HG03103 (cell line): Measurements from ENCODE around the gene PLEKHF1.

Experiments
- ATAC-seq: cut with Tn5 transposase; IDR thresholded peaks from one replicate; pipeline ENCODE4 v1.9.1; 2021; ENCODE audit warnings: low read depth; ENCODE audit not compliant: unreplicated experiment

Gene PLEKHF1

GRCh38 chr19:29634002-29634401 is 31.3 kb upstream of the PLEKHF1 start:
- ATAC-seq, result no peak

GRCh38 chr19:29634423-29635130 is 30.7 kb upstream of the PLEKHF1 start:
- ATAC-seq, result no peak

- ATAC-seq, result no peak
Measured at GRCh38 chr19:29635963-29636362, 29.3 kb upstream of the PLEKHF1 start.

- ATAC-seq, result no peak
Measured at GRCh38 chr19:29636553-29637360, 28.5 kb upstream of the PLEKHF1 start.

- ATAC-seq, result no peak
Measured at GRCh38 chr19:29639086-29639485, 26.2 kb upstream of the PLEKHF1 start.

GRCh38 chr19:29640231-29640630 is 25.0 kb upstream of the PLEKHF1 start:
- no peak for ATAC-seq

GRCh38 chr19:29641597-29641996 is 23.7 kb upstream of the PLEKHF1 start:
- ATAC-seq, result no peak

GRCh38 chr19:29643361-29643935 is 21.8 kb upstream of the PLEKHF1 start:
- ATAC-seq, result no peak

- ATAC-seq, result no peak
Measured at GRCh38 chr19:29644210-29644609, 21.1 kb upstream of the PLEKHF1 start.

GRCh38 chr19:29645491-29645867 is 19.8 kb upstream of the PLEKHF1 start:
- no peak for ATAC-seq

- ATAC-seq, result no peak
Measured at GRCh38 chr19:29645911-29646310, 19.4 kb upstream of the PLEKHF1 start.

GRCh38 chr19:29650772-29651387 is 14.4 kb upstream of the PLEKHF1 start:
- ATAC-seq, result no peak

- no peak for ATAC-seq
Measured at GRCh38 chr19:29651622-29652394, 13.5 kb upstream of the PLEKHF1 start.

GRCh38 chr19:29653398-29653797 is 11.9 kb upstream of the PLEKHF1 start:
- ATAC-seq, result no peak

- ATAC-seq, result no peak
Measured at GRCh38 chr19:29655648-29656335, 9.5 kb upstream of the PLEKHF1 start.

- ATAC-seq, result no peak
Measured at GRCh38 chr19:29658221-29658991, 6.9 kb upstream of the PLEKHF1 start.

- ATAC-seq, result no peak
Measured at GRCh38 chr19:29660835-29661234, 4.4 kb upstream of the PLEKHF1 start.

- ATAC-seq, result no peak
Measured at GRCh38 chr19:29662278-29662603, 3.0 kb upstream of the PLEKHF1 start.
